ENCODE results near the gene GPX4. TPM values are rescaled to one million over a fixed set of nuclear protein-coding genes. Genes with fewer than 3 reads are reported as not detected.
"Not testable (repeated sequence)": the region's sequence is repeated elsewhere in the genome, so short reads cannot be mapped to it uniquely, and the experiment has no call there.

GPX4 gene
- total and polyA plus RNA-seq, 2 experiments from 2014 or later: 759 to 860 TPM

DNA sequence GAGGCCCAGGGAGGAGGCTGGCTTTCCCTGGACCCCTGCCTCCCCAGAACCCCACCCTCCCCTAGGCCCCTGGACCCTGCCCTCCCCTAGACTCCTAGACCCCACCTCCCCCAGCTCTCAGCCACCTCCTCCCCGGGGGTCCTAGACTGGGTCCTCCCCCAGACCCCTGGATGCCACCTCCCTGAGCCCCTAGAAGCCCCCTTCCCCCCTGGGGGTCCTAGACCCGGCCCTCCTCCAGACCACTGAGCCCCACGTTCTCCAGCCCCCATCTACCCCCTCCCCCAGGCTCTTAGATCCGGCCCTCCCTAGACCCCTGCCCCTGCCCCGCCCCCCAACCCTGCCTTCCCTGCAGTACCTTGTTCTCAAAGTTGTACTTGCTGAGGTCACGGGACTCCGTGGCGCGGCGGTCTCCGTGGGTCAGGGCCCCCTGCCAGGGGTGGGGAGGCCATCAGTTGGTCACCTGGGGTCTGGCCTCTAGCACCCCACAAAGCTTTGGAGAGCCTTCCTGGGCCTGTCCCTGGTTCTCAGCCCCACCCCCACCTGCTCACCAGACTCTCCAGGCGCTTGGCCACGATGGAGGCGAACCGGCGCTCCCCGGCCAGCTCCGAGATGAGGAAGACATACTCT, 8.0 kb downstream of the GPX4 start:
- Histone ChIP-seq H3K4me1 (ENCODE audit: low read depth) (peaks cover 13% of the 10 kb centered on the region), H3K27me3 (no peaks in the 10 kb centered on the region), H3K4me3 (no peak overlapping the region), H3K36me3 (peaks cover 3% of the 10 kb centered on the region), H3K9me3 (ENCODE audit: low read depth) (no peaks in the 10 kb centered on the region), H3K27ac (no peak overlapping the region)
- DNase-seq (ENCODE audit: low read depth in 1 of 2, low spot score in 1 of 2): no peak
- TF ChIP-seq, protein P1, sequence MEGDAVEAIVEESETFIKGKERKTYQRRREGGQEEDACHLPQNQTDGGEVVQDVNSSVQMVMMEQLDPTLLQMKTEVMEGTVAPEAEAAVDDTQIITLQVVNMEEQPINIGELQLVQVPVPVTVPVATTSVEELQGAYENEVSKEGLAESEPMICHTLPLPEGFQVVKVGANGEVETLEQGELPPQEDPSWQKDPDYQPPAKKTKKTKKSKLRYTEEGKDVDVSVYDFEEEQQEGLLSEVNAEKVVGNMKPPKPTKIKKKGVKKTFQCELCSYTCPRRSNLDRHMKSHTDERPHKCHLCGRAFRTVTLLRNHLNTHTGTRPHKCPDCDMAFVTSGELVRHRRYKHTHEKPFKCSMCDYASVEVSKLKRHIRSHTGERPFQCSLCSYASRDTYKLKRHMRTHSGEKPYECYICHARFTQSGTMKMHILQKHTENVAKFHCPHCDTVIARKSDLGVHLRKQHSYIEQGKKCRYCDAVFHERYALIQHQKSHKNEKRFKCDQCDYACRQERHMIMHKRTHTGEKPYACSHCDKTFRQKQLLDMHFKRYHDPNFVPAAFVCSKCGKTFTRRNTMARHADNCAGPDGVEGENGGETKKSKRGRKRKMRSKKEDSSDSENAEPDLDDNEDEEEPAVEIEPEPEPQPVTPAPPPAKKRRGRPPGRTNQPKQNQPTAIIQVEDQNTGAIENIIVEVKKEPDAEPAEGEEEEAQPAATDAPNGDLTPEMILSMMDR (IDR thresholded peaks at IDR 0.05; ENCODE audit: low read depth, low read length): no peak

DNA sequence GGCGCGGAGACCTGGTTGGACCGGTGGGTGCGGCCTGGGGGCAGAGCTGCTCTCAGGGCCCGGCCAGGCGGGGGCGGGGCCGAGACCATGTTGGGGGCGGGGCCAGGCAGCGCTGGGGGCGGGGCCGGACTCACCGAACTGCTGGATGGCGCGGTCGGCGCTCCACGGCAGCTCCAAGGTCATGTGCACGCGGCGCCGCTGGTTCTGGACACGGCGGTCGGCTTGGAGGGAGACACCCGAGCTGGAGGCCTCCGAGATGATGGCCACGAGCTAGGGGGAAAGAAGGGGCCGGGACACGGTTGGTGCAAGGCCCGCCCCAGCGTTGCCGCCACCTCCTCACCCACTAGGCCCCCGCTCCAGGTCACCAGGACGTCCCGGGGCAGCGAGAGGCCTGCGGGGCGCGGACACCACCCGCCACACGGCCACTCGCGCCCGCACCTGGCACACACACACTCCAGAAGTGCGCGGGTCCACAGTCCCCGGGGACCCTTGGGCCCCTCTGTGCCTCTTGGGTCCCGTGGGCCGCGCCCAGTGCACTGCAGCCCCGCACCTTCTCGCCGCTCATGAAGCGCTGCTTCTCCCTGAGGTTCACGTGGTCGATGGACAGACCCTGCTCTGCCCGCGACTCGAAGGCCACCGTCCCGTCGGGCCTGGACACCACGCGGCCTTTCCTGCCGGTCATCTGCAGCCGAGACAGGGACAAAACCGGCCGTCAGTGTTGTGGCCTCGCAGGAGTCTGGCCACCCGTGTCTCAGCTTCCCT, 8.7 kb downstream of the GPX4 start:
- TF ChIP-seq, protein P1 (IDR thresholded peaks at IDR 0.05; ENCODE audit: low read depth, low read length): no peak
- Histone ChIP-seq H3K27ac (peak overlapping the region; percentile 80), H3K4me3 (no peak overlapping the region), H3K27me3 (no peaks in the 10 kb centered on the region), H3K4me1 (ENCODE audit: low read depth) (peaks cover 9% of the 10 kb centered on the region), H3K9me3 (ENCODE audit: low read depth) (no peaks in the 10 kb centered on the region), H3K36me3 (peaks cover 2% of the 10 kb centered on the region)
- peak in 1 of 2 donors; percentile 31 for DNase-seq (ENCODE audit: low read depth in 1 of 2, low spot score in 1 of 2)

DNA sequence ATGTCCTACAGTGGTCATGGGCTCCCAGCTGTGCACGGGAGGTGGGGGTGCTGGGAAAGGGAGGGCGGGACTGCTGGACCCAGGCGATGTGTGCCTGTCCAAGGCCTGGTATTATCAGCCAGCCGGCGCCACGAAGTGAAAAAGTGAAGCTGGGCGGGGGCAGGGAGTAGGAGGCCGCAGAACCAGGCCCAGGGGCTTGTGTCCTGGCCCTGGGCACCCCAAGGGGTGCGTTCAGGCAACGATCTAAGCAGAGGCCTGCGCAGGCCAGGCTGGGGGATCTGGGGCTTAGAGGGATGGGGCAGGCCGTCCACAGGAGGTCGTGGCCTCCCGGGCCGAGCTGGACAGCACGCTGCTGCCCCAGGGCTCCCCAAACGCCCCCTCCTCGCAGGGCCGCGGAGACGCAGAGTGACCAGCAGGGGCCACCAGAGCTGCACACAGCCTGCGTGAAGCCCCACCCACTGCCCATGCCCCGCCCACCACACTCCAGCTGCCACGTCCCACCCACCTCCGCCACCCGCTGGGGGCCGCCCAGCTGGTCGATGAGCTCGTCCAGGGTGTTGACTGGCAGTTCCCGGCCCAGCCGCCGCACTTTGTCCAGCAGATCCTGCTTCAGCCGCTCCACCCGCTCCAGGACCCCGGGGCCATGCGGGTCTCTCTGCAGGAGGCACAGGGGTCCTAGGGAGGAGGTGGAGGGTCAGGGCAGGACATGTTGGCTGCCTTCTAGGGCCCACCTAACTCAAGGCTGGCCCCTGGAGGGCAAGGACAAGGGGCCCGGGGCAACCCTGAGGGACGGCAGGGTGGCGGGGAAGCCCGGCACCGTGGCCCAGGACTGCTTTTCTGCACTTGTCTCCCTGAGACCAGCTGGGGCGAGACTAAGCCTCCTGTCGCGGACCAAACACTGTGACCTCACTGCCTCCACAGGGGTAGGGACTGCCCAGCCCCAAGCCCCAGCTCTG, 9.5 kb downstream of the GPX4 start:
- peak overlapping the region; percentile 80 for H3K27ac ChIP-seq
- H3K4me3 ChIP-seq: no peak overlapping the region
- TF ChIP-seq, protein P1 (IDR thresholded peaks at IDR 0.05; ENCODE audit: low read depth, low read length): peak; percentile 73
- peaks cover 2% of the 10 kb centered on the region for H3K36me3 ChIP-seq
- no peaks in the 10 kb centered on the region for H3K9me3 ChIP-seq (ENCODE audit: low read depth)
- no peaks in the 10 kb centered on the region for H3K27me3 ChIP-seq
- DNase-seq (ENCODE audit: low read depth in 1 of 2, low spot score in 1 of 2): peak; percentile 97 to 98
- peaks cover 9% of the 10 kb centered on the region for H3K4me1 ChIP-seq (ENCODE audit: low read depth)

DNA sequence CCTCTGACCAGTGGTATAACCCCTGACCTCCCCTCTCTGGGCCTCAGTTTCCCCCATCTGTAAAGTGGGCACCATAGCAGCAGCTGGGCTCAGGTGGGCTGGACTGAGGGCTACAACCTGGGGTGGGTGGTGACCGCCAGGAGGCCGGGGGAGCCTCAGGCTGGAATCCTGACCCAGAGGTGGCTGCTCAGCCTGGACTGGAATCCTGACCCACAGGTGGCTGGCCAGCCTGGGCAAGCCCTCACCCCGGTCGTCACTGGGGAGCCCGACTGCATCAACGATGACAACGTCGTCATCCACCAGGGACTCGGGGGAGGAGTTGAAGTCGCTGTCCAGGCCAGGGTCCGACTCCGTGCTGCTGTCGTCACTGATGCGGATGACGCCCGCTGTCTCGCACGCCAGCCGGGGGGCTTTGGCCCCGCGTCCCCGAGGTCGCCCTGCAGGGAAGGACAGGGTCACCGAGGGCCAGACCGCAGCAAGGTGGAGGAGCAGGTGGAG, 10.2 kb downstream of the GPX4 start:
- Histone ChIP-seq H3K9me3 (ENCODE audit: low read depth) (no peaks in the 10 kb centered on the region), H3K27ac (peak overlapping the region; percentile 80), H3K4me3 (no peak overlapping the region)

DNA sequence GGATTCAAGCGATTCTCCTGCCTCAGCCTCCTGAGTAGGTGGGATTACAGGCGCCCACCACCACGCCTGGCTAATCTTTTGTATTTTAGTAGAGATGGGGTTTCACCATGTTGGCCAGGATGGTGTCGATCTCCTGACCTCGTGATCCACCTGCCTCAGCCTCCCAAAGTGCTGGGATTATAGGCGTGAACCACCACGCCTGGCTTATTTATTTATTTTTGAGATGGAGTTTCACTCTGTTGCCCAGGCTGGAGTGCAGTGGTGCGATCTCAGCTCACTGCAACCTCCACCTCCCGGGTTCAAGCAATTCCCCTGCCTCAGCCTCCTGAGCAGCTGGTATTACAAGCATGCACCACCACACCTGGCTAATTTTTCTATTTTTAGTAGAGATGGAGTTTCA, 10.9 kb downstream of the GPX4 start:
- H3K4me1 ChIP-seq (ENCODE audit: low read depth); H3K9me3 ChIP-seq (ENCODE audit: low read depth); H3K27ac ChIP-seq; H3K36me3 ChIP-seq; H3K4me3 ChIP-seq; DNase-seq (ENCODE audit: low read depth in 1 of 2, low spot score in 1 of 2); H3K27me3 ChIP-seq: not testable (repeated sequence)

More for the DNA sequence above, 10.2 kb downstream of the GPX4 start:
- no peaks in the 10 kb centered on the region for H3K27me3 ChIP-seq
- TF ChIP-seq, protein P1 (IDR thresholded peaks at IDR 0.05; ENCODE audit: low read depth, low read length): no peak
- DNase-seq (ENCODE audit: low read depth in 1 of 2, low spot score in 1 of 2): no peak
- H3K4me1 ChIP-seq (ENCODE audit: low read depth): peaks cover 9% of the 10 kb centered on the region
- peaks cover 2% of the 10 kb centered on the region for H3K36me3 ChIP-seq
